ENCODE data around the gene MB21D2.
"Not testable (repeated sequence)": the region's sequence is repeated elsewhere in the genome, so short reads cannot be mapped to it uniquely, and the experiment has no call there.

MB21D2 gene

DNA sequence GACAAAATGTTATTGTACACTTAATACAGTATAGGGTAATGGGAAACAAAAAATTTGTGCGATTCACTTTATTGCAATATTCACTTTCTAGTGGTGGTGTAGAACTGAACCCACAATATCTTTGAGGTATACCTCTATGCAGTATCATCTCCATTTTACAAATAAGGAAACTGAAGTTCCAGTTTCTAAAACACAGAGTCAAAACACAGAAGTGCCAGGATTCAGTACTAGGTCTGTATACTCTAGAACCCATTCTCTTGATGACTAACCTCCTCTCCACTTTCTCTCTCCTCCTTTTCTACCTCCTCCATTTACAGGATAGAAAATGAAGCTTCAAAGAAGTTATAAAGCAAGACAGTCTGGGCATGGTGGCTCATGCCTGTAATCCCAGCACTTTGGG is 62.2 kb downstream of the MB21D2 start:
- FAIRE-seq = no peak

DNA sequence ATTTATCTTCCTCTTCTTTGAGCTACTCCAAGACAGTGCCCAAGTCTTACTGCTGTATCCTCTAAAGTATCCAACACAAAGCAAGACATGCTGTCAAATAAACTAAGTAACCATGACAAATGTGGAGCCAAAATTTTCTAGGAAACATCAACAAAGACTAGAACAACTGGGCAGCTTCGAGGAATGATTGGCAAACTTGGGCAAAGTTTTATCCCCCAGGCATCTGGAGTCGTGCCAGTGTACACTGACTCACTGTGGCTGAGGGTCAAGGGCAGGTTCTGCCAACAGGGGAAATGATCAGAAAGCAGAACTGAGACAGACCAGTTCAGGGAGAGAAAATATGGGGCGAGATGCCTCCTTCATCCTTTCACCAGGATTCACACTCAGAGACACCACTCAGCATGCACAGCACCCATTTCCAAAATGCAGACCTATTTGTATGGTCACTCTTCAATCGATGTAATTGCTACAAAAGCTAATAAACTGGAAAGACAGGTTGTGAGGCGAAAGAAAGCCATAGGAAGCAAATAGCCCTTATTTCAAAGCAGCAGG is 65.8 kb downstream of the MB21D2 start:
- no peak for FAIRE-seq

DNA sequence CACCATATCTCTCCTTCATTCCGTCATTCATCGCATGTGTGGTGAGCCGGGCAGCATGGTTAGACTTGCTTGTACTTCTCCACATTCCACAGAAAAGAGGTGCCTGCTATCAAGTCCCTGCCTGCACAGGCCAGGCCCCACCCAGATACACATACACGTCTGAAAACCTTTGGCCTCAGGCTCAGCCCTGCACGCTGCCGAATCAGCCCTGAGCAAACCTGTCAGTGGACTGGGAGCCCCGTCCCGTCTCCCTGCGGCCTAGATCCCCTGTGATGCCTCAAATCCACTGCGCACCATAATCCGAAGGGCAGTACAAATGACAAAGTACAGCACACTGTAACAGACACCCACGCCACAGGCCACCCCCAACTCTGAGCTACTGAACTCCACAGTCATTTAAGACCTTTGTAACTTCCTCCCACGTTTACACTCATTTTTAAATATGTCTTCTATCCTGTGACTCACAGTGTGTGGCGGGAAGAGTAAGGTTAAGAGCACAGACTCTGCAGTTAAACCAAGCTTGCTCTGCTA is 67.1 kb downstream of the MB21D2 start:
- FAIRE-seq = no peak

DNA sequence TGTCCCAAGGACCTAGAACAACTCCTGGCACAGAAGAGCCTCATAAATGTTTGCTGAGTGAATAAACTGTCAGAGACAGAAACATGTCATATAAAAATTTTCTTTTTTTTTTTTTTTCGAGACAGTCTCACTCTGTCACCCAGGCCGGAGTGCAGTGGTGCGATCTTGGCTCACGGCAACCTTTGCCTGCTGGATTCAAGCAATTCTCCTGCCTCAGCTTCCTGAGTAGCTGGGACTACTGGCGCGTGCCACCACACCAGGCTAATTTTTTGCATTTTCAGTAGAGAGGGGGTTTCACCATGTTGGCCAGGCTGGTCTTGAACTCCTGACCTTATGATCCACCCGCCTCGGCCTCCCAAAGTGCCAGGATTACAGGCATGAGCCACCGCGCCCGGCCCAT is 67.8 kb downstream of the MB21D2 start:
- FAIRE-seq = not testable (repeated sequence)

DNA sequence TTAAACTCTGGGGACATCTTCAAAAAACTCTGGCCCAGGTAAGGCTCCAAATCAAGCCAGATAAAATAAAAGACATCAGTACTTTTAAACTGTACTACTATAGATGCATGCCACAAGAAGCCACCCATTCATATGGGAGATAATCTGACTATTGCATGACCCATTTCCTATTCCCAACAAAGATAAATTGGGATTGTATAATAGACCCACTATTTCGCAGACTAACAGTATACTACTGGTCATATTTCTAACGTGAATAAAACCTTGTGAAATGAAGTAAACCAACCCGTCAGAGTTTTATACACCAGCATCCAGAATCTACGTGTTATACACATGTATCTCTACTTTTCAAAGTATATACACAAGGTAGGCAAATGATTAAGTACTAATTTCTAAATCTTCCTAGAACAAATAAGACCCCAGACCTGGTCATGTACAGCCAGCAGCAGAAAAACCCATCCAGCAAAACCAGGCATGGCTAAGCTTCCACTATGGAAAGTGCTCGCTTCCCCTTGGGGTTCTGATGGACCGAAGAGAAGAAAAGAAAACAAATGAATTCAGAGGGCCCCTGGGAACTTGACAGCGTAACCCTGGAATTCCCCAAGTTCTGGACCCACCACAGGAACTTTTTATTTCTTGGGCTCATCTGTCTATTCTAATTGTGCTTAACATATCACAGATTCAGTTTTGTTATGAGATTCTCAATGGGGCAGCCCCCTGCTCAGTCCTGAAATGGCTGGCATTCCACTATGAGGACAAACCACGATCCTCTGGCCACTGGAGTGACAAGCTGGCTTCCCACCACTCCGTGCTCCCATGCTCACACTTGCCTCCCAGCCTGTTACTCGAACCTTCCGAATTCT is 69.1 kb downstream of the MB21D2 start:
- no peak for FAIRE-seq

DNA sequence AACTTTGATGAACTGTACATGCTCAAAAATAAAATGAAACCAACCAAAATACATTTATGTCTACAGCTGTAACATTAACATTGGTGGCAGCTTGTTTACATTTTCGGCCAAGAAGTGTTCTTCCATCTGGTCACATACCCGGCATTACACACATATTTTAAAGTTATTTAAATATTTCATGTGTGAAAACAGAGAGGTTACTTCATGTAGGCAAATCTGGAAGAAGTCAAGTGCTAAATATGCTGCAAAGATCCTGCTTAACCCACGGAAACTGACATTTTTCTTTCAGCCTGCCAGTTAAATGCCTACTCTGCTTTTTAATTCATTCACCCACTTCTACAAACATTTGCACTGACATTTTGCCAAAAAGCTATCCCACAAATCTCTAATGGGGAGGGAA is 69.7 kb downstream of the MB21D2 start:
- FAIRE-seq = no peak

DNA sequence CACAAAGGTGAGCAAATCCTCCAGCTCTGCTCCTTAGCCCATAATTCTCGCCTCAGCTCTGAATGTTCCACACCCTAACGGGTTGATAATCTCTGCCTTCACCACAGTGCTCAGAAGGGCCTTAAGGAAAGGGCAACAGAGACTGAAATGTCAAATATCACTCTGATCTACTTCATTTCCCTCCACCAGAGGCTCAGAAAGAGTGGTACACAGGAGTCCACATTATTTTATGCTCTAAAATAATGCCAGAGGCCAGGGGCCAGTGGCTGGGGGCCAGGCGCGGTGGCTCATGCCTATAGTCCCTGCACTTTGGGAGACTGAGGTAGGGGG is 72.2 kb downstream of the MB21D2 start:
- no peak for FAIRE-seq

DNA sequence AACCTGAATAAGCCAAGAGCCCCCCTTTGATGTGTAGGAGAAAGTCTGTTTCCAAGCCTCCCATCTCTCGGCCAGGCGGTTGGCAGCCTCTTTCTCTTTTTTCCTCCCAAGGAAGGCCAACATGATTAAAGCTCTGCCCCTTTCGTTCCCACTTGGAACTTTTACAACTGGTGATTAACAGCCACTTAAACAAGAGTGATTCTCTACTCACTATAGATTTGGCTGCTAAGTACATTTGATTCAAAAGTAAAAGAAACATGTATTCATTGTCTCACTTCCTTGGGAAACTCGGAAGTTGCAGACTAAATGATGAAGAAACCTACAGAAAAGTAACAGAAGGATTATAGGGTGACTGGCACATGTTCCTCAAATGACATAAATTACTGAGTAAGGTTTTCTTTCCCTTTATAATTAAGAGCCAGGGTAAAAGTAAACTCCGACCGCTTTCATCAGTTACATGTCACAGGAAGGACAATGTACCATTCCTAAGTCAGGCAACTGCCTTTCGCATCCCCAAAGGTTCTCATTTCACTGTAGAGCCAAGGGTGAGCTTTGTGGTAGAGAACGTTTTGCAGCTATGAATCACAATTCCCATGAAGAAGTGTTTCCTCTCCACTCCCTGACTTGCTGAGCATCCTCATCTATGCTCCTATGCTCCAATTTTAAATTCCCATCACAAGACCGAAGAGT is 72.7 kb downstream of the MB21D2 start:
- no peak for FAIRE-seq

DNA sequence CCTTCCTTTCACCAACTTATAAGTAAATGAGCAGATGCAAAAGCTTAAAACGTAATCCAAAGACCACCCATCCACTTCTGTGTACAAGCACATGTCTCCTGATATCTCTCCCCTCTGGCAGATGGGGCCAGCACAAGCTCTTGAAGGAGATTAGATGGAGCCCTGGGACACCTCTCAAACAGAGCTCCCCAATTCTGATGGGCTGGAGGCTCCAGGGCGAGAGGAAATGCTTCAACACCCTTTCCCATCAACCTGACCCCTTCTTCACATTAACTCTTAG is 73.2 kb downstream of the MB21D2 start:
- no peak for FAIRE-seq

DNA sequence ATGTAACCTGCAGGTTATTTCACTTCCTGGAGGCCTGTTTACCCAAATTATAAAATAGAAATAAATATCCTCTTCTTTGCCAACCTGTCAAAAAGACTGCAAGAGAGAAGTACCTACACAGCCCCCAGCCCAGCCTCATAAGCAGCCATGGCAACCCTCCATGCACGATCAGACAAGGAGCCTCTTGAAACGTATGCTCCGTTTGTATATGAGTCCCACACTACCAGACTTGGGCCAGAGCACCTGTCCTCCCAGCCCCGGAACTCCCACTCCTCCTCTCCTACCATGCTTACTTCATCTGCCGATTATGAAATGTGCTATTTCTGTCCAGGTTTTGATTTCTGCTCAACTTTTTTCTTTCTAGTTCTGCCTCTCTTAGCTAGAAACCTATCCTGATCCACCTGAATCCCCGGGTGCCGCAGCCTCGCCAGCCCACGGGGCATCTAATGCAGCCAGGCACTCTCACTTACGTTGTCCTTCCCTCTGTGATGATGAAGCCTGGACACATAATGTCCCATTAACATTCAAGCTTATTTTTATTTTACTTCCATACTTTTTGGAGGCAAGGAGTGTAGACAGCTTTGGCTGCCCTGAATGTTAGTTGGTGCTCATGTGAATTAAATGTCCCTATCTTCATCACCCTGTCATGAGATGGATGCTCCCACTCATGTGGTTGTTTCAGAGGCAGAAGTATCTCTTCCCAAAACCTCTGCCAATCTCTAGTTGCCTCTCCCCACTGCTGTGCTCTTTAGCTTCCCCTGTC is 73.8 kb downstream of the MB21D2 start:
- no peak for FAIRE-seq

DNA sequence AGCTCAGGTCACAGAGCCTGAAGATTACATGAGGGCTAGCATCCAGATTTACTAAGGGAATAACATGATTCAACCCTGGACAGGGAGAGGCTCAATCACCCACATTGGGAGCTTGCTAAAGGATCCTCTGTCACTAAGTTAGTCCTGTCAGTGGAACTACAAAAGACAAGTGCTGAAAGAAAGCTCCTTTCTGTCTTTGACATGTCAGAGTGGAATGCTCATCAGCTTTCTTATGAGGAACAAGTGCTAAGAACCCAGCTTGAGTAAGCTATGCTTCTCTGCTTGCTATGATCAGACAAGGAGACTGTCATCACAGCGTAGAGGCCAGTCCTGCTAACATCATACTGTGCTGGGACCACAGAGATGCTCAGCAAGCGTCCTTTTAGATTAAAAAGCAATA is 74.5 kb downstream of the MB21D2 start:
- no peak for FAIRE-seq

DNA sequence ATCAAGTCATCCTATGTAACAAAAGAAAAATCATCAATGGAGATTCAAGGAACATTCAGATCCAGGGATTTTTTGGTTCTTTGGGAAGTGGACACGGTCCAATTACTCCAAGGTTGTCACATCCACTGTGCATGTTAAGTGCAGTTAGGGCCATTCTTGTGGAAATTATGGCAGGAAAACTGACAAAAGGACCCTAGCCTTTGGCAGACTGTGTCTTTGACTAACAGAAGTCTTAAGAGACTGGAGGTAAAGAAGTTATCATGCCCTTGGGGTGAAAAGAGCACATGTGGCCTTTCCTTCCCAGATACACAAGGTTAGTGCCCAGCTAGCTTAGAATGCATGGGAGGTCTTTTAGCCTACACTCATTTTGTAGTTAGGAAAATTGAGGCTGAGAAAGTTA is 74.9 kb downstream of the MB21D2 start:
- no peak for FAIRE-seq

DNA sequence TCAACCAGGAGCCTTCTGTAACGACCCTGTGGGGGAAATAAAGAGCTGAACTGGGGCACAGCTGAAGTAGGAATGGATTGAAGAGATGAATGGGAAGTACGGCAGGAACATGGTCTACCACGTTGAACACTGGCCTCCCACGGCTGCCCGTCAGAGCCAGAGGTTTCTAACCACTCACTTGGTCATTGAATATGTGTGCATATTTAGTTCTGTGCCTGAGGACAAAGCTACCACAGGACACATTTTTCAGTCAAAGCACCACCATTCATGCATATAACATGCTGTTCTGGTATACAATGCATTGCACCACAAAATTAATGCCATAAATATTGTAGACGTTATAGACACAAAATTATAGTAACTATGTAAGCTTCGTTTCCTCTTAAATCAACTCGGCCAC is 75.5 kb downstream of the MB21D2 start:
- FAIRE-seq = no peak

DNA sequence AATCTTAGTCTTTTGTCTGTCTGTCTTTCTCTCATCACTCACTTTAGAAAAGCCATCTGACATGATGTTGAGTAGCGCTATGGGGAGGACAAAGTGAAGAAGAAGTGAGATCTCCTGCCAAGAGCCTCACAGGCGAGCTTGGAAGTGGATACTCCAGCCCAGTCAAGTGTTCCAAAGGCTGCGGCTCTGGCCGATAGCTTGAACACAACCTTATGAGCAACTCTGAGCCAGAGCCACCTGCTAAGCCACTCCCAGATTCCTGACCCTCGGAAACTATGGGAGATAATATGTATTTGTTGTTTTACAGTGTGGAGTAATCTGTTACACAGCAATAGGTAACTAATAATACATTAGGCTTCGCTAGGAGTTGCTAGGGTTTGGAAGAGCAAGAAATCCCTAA is 76.2 kb downstream of the MB21D2 start:
- FAIRE-seq = no peak

DNA sequence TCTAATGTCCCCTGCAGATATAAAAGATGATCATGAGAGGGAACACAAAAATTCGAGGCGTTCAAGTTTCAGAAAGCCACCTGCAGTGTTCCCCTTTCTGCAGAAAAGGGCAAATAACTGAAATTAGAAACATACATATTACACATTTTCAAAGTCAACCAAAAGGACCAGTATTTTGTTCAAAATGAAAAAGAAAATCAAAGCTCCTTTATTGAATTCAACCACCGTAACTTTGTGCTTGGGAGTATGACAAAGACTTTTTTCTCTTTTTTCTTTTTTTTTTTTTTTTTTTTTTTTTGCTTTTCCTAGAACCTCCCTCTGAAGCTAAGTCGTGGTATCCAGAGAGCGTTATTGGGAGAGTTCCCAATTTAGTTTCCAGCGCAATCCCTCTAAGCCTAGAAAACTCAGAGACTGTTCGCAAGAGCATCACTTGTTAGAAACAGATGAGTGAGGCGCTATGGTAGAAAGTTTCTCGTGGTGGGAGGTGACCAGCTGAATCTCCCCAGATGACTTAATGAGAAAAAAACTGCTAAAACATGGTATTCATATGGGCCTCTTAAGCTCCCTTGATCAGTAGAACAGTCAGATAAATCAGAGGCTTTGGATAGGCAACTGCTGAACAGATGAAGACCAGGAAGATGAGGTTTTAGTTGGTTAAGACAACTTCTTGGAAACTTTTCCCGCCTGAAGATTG is 77.4 kb downstream of the MB21D2 start:
- FAIRE-seq = no peak

DNA sequence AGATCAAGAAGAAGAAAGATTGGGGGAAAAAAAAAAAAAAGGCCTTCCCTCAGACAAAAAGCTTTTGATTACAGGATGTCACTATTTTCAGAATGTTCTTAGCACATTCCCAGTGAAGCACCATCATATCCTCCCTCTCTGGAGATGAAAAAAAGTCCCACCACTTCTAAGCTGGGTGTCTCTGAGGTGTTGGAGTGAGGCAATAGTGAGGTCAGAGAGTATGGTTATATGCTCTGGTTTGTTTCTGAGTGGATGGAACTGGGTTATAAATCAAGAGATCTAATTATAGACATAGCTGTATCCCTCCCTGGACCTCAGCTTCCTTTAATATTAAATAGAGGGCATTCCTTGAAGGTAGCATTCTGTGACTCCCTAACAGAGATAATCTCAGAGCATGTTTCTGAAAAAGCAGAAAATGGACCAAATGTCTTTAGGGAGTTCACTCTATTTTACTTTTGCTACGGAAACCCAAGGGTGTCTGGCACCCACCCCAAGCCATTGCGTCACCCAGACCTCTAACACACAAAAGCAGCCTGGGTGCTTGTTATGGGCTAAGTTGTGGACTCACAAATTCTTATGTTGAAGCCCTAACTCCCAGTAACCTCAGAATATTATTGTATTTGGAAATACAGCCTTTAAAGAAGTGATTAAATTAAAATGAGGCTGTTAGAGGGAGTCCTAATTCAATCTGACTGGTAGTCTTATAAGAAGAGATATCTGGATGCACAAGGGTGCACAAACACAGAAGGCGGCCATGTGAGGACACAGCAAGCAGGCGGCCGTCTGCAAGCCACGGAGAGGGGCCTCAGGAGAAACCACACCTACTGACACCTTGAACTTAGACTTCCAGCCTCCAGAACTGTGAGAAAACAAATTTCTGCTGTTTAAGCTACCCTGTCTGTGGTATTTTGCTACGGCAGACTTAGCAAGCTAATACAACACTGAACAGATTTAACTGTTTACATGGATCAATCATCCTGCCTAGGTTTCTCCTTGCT is 81.5 kb downstream of the MB21D2 start:
- no peak for FAIRE-seq

DNA sequence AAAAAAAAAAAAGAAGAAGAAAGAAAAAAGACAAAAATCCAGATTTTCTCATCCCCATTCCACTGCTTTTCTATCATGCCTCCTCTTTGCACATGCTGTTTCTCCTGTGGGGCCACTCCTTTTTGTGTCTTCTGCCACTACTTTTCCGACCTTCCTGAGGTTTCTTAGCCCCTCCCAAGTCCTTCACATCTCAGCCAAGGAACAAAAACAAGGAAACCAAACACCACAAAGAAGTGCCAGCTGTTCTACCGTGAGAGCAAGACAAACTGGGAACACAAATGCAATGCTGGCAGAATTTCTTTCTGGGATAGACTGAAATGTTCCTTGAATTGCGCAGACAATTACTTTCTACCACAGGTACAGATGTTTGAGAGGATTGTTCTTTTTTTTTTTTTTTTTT is 83.2 kb downstream of the MB21D2 start:
- FAIRE-seq = no peak

DNA sequence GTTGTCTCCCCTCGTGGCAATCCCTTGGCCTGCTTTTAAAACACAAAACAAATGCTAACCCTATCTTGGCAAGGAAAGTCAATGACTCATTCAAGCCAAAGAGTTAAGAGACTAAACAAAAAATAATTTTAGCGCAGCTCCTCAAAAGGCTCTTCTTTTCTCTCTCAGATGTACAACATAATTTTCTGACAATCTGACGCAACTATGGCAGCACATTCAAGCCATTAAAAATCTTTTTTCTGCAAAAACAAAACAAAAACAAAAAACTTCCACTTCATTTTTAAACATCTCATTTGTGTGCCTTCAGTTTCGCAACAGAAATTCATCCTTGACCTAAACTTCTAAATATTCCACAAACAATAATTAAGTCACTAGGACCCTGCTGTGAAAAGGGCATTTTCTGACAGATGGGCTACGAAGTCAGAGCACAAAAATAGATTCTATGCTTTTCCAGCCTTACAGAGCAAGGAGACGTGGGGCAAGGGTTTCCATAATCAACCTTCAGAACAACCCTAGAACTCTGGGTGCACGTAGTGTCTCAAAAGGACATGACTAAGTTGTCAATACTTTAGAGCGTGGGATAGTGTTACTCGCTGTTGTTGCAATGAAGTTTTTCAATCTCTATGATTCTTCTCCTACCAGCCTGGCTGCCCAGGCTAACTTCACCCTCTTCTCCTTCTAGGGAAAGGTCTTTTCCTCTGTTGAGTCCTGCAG is 84.3 kb downstream of the MB21D2 start:
- FAIRE-seq = no peak

DNA sequence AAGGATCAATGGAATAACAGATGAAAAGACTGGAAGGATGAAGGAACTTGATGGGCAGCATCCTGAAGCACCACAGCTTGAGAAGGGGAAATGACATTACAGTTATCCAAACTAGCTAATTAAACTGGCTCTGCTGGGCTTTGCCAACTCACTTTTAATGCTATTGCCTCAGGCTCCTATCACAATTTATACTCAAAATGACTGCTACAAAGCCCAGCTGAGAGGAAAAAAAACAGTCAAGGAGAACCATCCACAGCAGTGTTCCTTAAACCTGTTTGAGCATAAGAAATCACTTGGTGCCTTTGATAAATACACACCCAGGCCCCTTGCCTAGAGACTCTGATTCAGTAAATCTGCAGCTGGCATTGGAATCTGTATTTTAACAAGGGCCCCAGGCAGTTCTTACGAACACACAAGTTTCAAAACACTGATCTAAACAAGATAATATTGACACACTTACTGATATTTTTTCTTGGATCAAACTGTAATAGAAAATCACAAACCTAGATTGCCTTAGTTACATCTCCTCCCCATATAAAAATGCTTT is 85.8 kb downstream of the MB21D2 start:
- FAIRE-seq = no peak

DNA sequence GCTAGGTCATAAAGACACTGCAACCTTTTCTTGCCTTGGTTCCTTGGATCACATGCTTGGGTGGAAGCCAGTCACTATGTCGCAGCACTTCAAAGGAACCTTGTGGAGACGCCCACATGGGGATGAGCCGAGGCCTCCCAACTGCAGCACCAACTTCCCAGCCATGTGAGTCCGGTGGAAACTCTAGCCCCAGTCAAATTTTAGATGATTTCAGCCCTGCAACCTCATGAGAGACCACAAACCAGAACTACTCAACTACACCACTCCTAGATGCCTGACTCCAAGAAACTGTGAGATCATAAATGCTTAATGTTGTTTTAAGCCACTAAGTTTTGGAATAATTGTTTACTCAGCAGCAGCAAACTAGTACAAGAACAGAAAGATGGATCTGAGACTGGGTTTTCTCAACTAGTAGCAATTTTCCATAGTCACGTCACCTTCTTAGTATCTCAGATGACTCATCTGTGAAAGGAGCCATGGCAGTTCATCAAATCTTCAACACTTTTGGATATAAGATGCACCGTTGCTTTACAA is 86.5 kb downstream of the MB21D2 start:
- FAIRE-seq = no peak
